OCI-LY1 (cell line): Measurements from ENCODE around the gene COL7A1.

Experiments
- EZH2 ChIP-seq: fragments of 200-600 bp; sonication (generic), shearing (Covaris generic); IDR thresholded peaks from 2 replicates; pipeline ENCODE4 v1.8.0; 2017; ENCODE audit warnings: borderline replicate concordance, mixed run types, mild to moderate bottlenecking, antibody characterized with exemption, low read length, moderate library complexity, mixed read lengths
- TF ChIP-seq, protein P1 (sequence below): fragments of 200-600 bp; sonication (generic), shearing (Covaris generic); IDR thresholded peaks from 2 replicates; pipeline ENCODE4 v1.5.1; 2017; ENCODE audit warnings: mild to moderate bottlenecking, antibody characterized with exemption, low read length, moderate library complexity, mixed read lengths

DNA sequence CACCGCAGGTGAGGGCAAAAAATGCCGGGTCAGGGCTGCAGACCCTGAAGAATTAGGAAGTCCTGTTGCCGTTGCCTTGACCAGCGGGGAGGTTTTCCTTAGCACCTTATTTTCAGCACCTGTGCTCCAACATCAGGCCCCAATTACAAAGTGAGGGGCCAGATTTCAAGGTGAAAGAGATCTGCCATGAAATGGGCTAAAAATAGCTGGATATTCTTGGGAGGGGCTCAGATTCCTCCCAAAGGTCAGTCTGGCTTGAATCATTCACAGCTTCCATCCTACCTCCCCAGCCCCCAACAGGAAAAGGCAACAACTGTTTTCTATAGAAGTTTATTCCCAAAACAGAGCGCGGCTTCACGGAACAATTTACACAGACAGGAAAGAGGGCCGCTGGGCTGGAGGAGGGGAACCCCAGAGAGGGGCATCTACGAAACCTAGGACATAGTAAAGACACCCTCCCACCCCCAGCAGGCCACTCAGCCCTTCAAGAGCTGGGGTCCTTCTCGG, 41.1 kb upstream of the COL7A1 start:
- TF ChIP-seq, protein P1, sequence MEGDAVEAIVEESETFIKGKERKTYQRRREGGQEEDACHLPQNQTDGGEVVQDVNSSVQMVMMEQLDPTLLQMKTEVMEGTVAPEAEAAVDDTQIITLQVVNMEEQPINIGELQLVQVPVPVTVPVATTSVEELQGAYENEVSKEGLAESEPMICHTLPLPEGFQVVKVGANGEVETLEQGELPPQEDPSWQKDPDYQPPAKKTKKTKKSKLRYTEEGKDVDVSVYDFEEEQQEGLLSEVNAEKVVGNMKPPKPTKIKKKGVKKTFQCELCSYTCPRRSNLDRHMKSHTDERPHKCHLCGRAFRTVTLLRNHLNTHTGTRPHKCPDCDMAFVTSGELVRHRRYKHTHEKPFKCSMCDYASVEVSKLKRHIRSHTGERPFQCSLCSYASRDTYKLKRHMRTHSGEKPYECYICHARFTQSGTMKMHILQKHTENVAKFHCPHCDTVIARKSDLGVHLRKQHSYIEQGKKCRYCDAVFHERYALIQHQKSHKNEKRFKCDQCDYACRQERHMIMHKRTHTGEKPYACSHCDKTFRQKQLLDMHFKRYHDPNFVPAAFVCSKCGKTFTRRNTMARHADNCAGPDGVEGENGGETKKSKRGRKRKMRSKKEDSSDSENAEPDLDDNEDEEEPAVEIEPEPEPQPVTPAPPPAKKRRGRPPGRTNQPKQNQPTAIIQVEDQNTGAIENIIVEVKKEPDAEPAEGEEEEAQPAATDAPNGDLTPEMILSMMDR: no peak
- TF ChIP-seq EZH2: no peak
